ENCODE results near the gene DUSP28. TPM values are rescaled to one million over a fixed set of nuclear protein-coding genes. Genes with fewer than 3 reads are reported as not detected.

Gene DUSP28
- total and polyA plus RNA-seq, 2 of the 8 experiments (the other 6 are each of a cell fraction or from before 2014, with no cell fraction given) = 2.1 to 2.3 TPM

GRCh38 chr2:240518981-240519380 is 41.2 kb upstream of the DUSP28 start:
- Histone ChIP-seq H2BK15ac (ENCODE audit: low read length) (no peak overlapping the region), H3K4me3 (ENCODE audit: extremely low read depth in 1 of 4, insufficient read depth in 2 of 4, low read depth in 3 of 4, low read length in 4 of 4) (no peak overlapping the region), H3K4me1 (replicated peaks in 1 of 4; ENCODE audit: control insufficient read depth in 3 of 4, insufficient read depth in 4 of 4, low read length in 3 of 4) (peaks cover 0 to 8% (median 3%) of the 10 kb centered on the region in 4 experiments; a peak in 4 of 7 replicates), H4K8ac (ENCODE audit: extremely low read depth, insufficient read depth, low read length) (no peak overlapping the region), H2BK5ac (ENCODE audit: low read depth, low read length) (no peak overlapping the region), H2BK12ac (ENCODE audit: low read depth, low read length) (no peak overlapping the region), H4K20me1 (replicated peaks in 1 of 2; ENCODE audit: control insufficient read depth in 1 of 2, insufficient read depth in 2 of 2, low read length in 2 of 2) (peaks cover 0 to 4% of the 10 kb centered on the region in 2 experiments), H4K91ac (replicated peaks; ENCODE audit: insufficient read length, low read length) (no peak overlapping the region), H2BK120ac (replicated peaks; ENCODE audit: low read depth, low read length) (no peak overlapping the region), H3K79me2 (ENCODE audit: control insufficient read depth in 1 of 2, insufficient read depth in 2 of 2, low read length in 2 of 2) (no peaks in the 10 kb centered on the region), H3K9ac (replicated peaks in 1 of 4; ENCODE audit: extremely low read depth in 1 of 4, low read depth in 3 of 4, low read length in 3 of 4) (no peak overlapping the region), H3K23ac (ENCODE audit: insufficient read length) (no peak overlapping the region), H3K14ac (ENCODE audit: insufficient read length) (no peak overlapping the region), H2AFZ (ENCODE audit: low read length) (no peak overlapping the region), H3K4me2 (ENCODE audit: insufficient read depth in 1 of 2, low read depth in 2 of 2, low read length in 2 of 2) (no peak overlapping the region; a peak in 1 of 4 replicates), H3K18ac (ENCODE audit: extremely low read depth, low read length) (no peak overlapping the region), H3K36me3 (ENCODE audit: control insufficient read depth in 2 of 4, insufficient read depth in 4 of 4, low read length in 3 of 4) (no peaks in the 10 kb centered on the region), H3K9me3 (ENCODE audit: insufficient read depth in 2 of 2, low read depth in 1 of 2, low read length in 1 of 2) (peaks cover 2 to 14% of the 10 kb centered on the region in 2 experiments; a peak in 3 of 4 replicates), H2AK5ac (ENCODE audit: low read depth, low read length) (no peak overlapping the region), H3K56ac (replicated peaks; ENCODE audit: insufficient read length, low read depth, low read length) (no peak overlapping the region), H3K27me3 (replicated peaks in 1 of 4; ENCODE audit: control insufficient read depth in 3 of 4, extremely low read depth in 1 of 4, insufficient read depth in 3 of 4, low read length in 3 of 4) (peaks cover 0 to 27% (median 23%) of the 10 kb centered on the region in 4 experiments; a peak in 6 of 7 replicates), H2BK20ac (ENCODE audit: low read length) (no peak overlapping the region), H3K4ac (replicated peaks; ENCODE audit: insufficient read length, low read depth, low read length) (no peak overlapping the region), H3K79me1 (ENCODE audit: low read depth, low read length) (no peaks in the 10 kb centered on the region), H3K23me2 (ENCODE audit: low read depth, low read length) (peaks cover 5% of the 10 kb centered on the region; the same call in 1 of the 2 replicates), H4K5ac (ENCODE audit: insufficient read length, low read depth, low read length) (no peak overlapping the region), H3K27ac (ENCODE audit: low read depth, low read length) (no peak overlapping the region)
- ChIA-PET CTCF (ENCODE audit: partially characterized antibody) (interaction anchor here (1.8 kb wide), 1 partner anchor 11 kb away, joined by 4 read pairs; no protein-coding TSS in a partner anchor), POLR2A (ENCODE audit: partially characterized antibody) (no interaction called here)
- 93% methylated on average over 5 of the region's 5 CpGs; no CpG with 5 or more reads in 1 of the 2 experiments for WGBS, 2 experiments (ENCODE audit: extremely low coverage in 1 of 2, insufficient coverage in 1 of 2, insufficient read length in 1 of 2, insufficient replicate concordance in 2 of 2, low coverage in 1 of 2, low lambda C conversion rate in 2 of 2, missing lambda C conversion rate in 1 of 2)
- no peak for DNase-seq (ENCODE audit: low read depth in 1 of 2, low spot score in 2 of 2)
- no peak for FAIRE-seq
- TF ChIP-seq POLR2A (IDR thresholded peaks at IDR 0.05; ENCODE audit: control extremely low read depth in 1 of 2, low read depth in 2 of 2, low read length in 2 of 2) (no peak), POLR2AphosphoS5 (IDR thresholded peaks at IDR 0.05; ENCODE audit: low read depth, low read length) (no peak), GTF2F1 (IDR thresholded peaks at IDR 0.05; ENCODE audit: borderline replicate concordance, low read depth, low read length) (no peak), CHD2 (IDR thresholded peaks at IDR 0.05; ENCODE audit: low read length) (no peak), BRCA1 (IDR thresholded peaks at IDR 0.05; ENCODE audit: low read depth, low read length) (no peak)

Measured in H1 (cell line).